ENCODE results near the gene TBC1D30. TPM values are rescaled to one million over a fixed set of nuclear protein-coding genes. Genes with fewer than 3 reads are reported as not detected.

The TBC1D30 gene
- total RNA-seq, 1 experiment from 2014 or later, result 8.9 TPM

DNA sequence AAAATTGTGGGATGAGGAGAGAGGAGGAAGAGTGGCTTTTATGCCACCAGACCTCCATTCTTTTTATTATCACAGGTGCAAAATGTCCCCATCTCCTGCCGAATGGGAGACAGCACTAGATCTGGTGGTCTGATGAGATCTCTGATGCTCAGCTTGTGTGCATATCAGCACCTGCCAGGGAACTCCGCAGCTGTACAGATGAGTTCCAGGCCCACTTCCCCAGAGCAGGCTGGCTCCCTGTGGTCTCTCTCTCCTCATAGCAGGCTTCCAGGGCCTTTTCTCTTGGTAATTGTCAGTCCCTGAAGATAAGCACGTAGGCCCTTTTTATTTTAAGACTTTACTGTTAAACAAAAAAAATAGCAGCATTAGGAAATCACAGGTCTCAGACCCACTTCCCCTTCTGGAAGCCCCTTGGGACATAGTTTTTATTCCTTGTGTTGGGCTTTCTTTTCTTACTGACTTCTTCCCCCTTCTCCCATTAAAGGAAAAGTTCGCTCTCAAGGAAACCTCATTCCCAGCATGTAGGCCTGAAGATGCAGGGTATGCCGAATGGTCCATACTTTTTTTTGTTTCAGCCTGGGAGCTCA lies 4.5 kb upstream of the TBC1D30 start:
- POLR2A ChIA-PET, result interaction anchor here (0.6 kb wide), 1 partner anchor 12 kb away, joined by 3 read pairs; no protein-coding TSS in a partner anchor
- DNase-seq (ENCODE audit: low read depth, low spot score) (no peak), ATAC-seq (no peak)
- CTCF ChIA-PET, result interaction anchor here (0.7 kb wide), 2 partner anchors 336 to 783 kb away, joined by 10 to 13 read pairs; no protein-coding TSS in a partner anchor
- no peaks in the 10 kb centered on the region for H3K27me3 ChIP-seq (ENCODE audit: control insufficient read depth, insufficient read depth, low read length)
- H3K4me1 ChIP-seq (ENCODE audit: control insufficient read depth, insufficient read depth, low read length), result no peaks in the 10 kb centered on the region
- H3K36me3 ChIP-seq (ENCODE audit: control insufficient read depth, insufficient read depth, low read length), result no peaks in the 10 kb centered on the region
- intact Hi-C loops (cut with micrococcal nuclease; ENCODE audit: unreplicated experiment) (no loop called here), in situ Hi-C loops (cut with HindIII; ENCODE audit: low pct_unique_long_range_greater_than_20kb, low sequenced_read_pairs) (no loop called here)
- H3K9me3 ChIP-seq (ENCODE audit: control insufficient read depth, insufficient read depth, low read depth, low read length), result no peaks in the 10 kb centered on the region
- no peak overlapping the region for H3K27ac ChIP-seq (ENCODE audit: low read length)
- no peak overlapping the region for H3K4me3 ChIP-seq (ENCODE audit: low read depth in 2 of 2, low read length in 2 of 2)
- TF ChIP-seq SIN3A (IDR thresholded peaks at IDR 0.05; ENCODE audit: borderline replicate concordance, insufficient read depth, low read depth, low read length) (no peak), TCF7L2 (IDR thresholded peaks at IDR 0.05; ENCODE audit: low read depth, low read length) (no peak), POLR2AphosphoS5 (IDR thresholded peaks at IDR 0.05; ENCODE audit: low read depth, low read length) (no peak)
- TF ChIP-seq, protein P1, sequence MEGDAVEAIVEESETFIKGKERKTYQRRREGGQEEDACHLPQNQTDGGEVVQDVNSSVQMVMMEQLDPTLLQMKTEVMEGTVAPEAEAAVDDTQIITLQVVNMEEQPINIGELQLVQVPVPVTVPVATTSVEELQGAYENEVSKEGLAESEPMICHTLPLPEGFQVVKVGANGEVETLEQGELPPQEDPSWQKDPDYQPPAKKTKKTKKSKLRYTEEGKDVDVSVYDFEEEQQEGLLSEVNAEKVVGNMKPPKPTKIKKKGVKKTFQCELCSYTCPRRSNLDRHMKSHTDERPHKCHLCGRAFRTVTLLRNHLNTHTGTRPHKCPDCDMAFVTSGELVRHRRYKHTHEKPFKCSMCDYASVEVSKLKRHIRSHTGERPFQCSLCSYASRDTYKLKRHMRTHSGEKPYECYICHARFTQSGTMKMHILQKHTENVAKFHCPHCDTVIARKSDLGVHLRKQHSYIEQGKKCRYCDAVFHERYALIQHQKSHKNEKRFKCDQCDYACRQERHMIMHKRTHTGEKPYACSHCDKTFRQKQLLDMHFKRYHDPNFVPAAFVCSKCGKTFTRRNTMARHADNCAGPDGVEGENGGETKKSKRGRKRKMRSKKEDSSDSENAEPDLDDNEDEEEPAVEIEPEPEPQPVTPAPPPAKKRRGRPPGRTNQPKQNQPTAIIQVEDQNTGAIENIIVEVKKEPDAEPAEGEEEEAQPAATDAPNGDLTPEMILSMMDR (IDR thresholded peaks at IDR 0.05), result no peak
- TF ChIP-seq, protein P2, sequence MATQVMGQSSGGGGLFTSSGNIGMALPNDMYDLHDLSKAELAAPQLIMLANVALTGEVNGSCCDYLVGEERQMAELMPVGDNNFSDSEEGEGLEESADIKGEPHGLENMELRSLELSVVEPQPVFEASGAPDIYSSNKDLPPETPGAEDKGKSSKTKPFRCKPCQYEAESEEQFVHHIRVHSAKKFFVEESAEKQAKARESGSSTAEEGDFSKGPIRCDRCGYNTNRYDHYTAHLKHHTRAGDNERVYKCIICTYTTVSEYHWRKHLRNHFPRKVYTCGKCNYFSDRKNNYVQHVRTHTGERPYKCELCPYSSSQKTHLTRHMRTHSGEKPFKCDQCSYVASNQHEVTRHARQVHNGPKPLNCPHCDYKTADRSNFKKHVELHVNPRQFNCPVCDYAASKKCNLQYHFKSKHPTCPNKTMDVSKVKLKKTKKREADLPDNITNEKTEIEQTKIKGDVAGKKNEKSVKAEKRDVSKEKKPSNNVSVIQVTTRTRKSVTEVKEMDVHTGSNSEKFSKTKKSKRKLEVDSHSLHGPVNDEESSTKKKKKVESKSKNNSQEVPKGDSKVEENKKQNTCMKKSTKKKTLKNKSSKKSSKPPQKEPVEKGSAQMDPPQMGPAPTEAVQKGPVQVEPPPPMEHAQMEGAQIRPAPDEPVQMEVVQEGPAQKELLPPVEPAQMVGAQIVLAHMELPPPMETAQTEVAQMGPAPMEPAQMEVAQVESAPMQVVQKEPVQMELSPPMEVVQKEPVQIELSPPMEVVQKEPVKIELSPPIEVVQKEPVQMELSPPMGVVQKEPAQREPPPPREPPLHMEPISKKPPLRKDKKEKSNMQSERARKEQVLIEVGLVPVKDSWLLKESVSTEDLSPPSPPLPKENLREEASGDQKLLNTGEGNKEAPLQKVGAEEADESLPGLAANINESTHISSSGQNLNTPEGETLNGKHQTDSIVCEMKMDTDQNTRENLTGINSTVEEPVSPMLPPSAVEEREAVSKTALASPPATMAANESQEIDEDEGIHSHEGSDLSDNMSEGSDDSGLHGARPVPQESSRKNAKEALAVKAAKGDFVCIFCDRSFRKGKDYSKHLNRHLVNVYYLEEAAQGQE (IDR thresholded peaks at IDR 0.05; ENCODE audit: insufficient read depth in 1 of 2, low read depth in 2 of 2, low read length in 1 of 2), result no peak
- no TSS peak for BruUV-seq (replicated peaks)

DNA sequence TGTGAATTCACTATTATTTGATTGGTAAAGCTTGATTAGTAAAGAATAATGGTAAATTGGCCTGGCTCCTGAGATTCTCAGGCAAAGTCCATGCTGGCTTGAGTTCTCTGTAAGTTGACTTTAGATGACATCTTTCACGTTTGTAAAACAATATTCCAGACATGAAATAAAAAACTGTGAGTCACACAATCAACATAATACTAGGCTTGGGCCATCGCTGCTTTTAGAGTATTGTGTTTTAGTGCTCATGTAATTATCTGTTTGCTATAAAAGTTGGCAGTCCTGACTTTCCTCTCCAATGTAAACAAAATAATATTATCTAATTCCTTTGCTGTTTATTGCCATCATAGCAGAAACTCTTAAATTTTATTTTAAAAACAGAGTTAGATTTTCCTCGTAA lies 3.9 kb upstream of the TBC1D30 start:
- POLR2A ChIA-PET, result no interaction called here
- CTCF ChIA-PET, result no interaction called here
- intact Hi-C loops (cut with micrococcal nuclease; ENCODE audit: unreplicated experiment), result no loop called here
- BruUV-seq (replicated peaks), result no TSS peak
- Histone ChIP-seq H3K36me3 (ENCODE audit: control insufficient read depth, insufficient read depth, low read length) (no peaks in the 10 kb centered on the region), H3K9me3 (ENCODE audit: control insufficient read depth, insufficient read depth, low read depth, low read length) (no peaks in the 10 kb centered on the region), H3K4me3 (ENCODE audit: low read depth in 2 of 2, low read length in 2 of 2) (no peak overlapping the region), H3K4me1 (ENCODE audit: control insufficient read depth, insufficient read depth, low read length) (no peaks in the 10 kb centered on the region), H3K27ac (ENCODE audit: low read length) (no peak overlapping the region), H3K27me3 (ENCODE audit: control insufficient read depth, insufficient read depth, low read length) (no peaks in the 10 kb centered on the region)
- in situ Hi-C loops (cut with HindIII; ENCODE audit: low pct_unique_long_range_greater_than_20kb, low sequenced_read_pairs), result no loop called here
- DNase-seq (ENCODE audit: low read depth, low spot score) (no peak), ATAC-seq (no peak)
- TF ChIP-seq TCF7L2 (IDR thresholded peaks at IDR 0.05; ENCODE audit: low read depth, low read length), result no peak
- TF ChIP-seq POLR2AphosphoS5 (IDR thresholded peaks at IDR 0.05; ENCODE audit: low read depth, low read length), result no peak
- TF ChIP-seq, protein P2 (IDR thresholded peaks at IDR 0.05; ENCODE audit: insufficient read depth in 1 of 2, low read depth in 2 of 2, low read length in 1 of 2), result no peak
- TF ChIP-seq SIN3A (IDR thresholded peaks at IDR 0.05; ENCODE audit: borderline replicate concordance, insufficient read depth, low read depth, low read length), result no peak
- TF ChIP-seq, protein P1 (IDR thresholded peaks at IDR 0.05), result no peak

All from Panc1 (cell line).